ENCODE measurements around the gene SFT2D3. TPM values are rescaled to one million over a fixed set of nuclear protein-coding genes. Genes with fewer than 3 reads are reported as not detected.

SFT2D3 gene
- total and polyA plus RNA-seq, 2 of the 13 experiments (the other 11 are each of a cell fraction or from before 2014, with no cell fraction given): 8.3 to 9.4 TPM

GRCh38 chr2:127709336-127709735 is 8.0 kb downstream of the SFT2D3 start (continued):
- TF ChIP-seq ZNF446 (CRISPR knock-in tag; IDR thresholded peaks at IDR 0.05) (no peak), MIER2 (CRISPR knock-in tag; IDR thresholded peaks at IDR 0.05) (no peak), ZFP36 (IDR thresholded peaks at IDR 0.05; ENCODE audit: borderline replicate concordance, low read depth, low read length, partially characterized antibody) (no peak), ZNF83 (CRISPR knock-in tag; IDR thresholded peaks at IDR 0.05; ENCODE audit: borderline replicate concordance) (no peak), ISX (CRISPR knock-in tag; conservative IDR thresholded peaks at IDR 0.05) (no peak), ZNF383 (CRISPR knock-in tag; IDR thresholded peaks at IDR 0.05; ENCODE audit: borderline replicate concordance) (no peak), LCORL (IDR thresholded peaks at IDR 0.05) (no peak), LCORL (CRISPR knock-in tag; IDR thresholded peaks at IDR 0.05) (no peak), ZZZ3 (CRISPR knock-in tag; IDR thresholded peaks at IDR 0.05; ENCODE audit: borderline replicate concordance) (no peak), CENPT (CRISPR knock-in tag; IDR thresholded peaks at IDR 0.05; ENCODE audit: low read depth) (no peak), SALL2 (CRISPR knock-in tag; IDR thresholded peaks at IDR 0.05) (no peak)

DNA sequence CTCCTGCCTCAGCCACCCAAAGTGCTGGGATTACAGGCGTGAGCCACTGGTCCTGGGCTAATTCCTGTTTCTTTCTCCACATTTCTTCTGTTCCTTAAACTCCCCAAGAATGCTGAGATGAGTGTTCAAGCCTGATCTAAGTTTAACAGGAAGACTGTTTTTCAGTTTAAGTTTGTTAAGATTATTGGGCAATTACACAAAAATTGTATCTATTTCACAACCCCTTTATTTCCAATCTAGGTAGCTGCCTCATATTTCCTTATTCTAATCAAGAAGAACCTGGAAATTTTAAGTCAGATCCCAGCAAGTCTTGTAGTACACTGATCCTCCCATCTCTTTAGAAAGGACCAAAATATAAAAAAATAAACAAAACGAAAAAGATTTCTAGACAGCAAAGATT is 11.7 kb downstream of the SFT2D3 start:
- H3K27me3 ChIP-seq (ENCODE audit: control insufficient read depth in 1 of 2, insufficient read depth in 2 of 2, low read length in 2 of 2): no peaks in the 10 kb centered on the region
- no peaks in the 10 kb centered on the region for H3K79me2 ChIP-seq (ENCODE audit: insufficient read depth, low read length)
- no peak overlapping the region for H3K27ac ChIP-seq (ENCODE audit: extremely low read length, insufficient read depth, low read length)
- H3K4me2 ChIP-seq (ENCODE audit: low read depth, low read length): no peak overlapping the region
- ChIA-PET POLR2A (no interaction called here), CTCF (ENCODE audit: low intra/inter-chr PET ratio, low total read pairs) (no interaction called here)
- no peak overlapping the region for H2AFZ ChIP-seq (ENCODE audit: low read length)
- no peaks in the 10 kb centered on the region for H3K9me3 ChIP-seq (ENCODE audit: low read length)
- H4K20me1 ChIP-seq (ENCODE audit: insufficient read depth, low read length): no peaks in the 10 kb centered on the region
- H3K4me1 ChIP-seq (ENCODE audit: insufficient read depth, low read length): peaks cover 12% of the 10 kb centered on the region
- DNase-seq (ENCODE audit: low spot score) (no peak), FAIRE-seq (no peak), ATAC-seq (no peak)
- no peak for TF ChIP-seq HOXA5 (CRISPR knock-in tag; IDR thresholded peaks at IDR 0.05)
- TF ChIP-seq ZSCAN22 (CRISPR knock-in tag; IDR thresholded peaks at IDR 0.05): no peak
- peak; percentile 66 for TF ChIP-seq CEBPB (IDR thresholded peaks at IDR 0.05; ENCODE audit: borderline replicate concordance, low read depth, low read length)
- TF ChIP-seq ZNF367 (CRISPR knock-in tag; IDR thresholded peaks at IDR 0.05; ENCODE audit: borderline replicate concordance): no peak
- TF ChIP-seq ZSCAN9 (CRISPR knock-in tag; IDR thresholded peaks at IDR 0.05; ENCODE audit: borderline replicate concordance): no peak
- no peak overlapping the region for H3K4me3 ChIP-seq (replicated peaks in 1 of 3; ENCODE audit: insufficient read depth in 1 of 3, low read depth in 2 of 3, low read length in 3 of 3)
- intact Hi-C loops (cut with micrococcal nuclease; ENCODE audit: unreplicated experiment) (no loop called here), in situ Hi-C loops (cut with HindIII; ENCODE audit: extremely low pct_ligation_motif_present, low pct_unique_long_range_greater_than_20kb) (no loop called here)
- H3K36me3 ChIP-seq (replicated peaks in 1 of 2; ENCODE audit: control insufficient read depth in 1 of 2, insufficient read depth in 2 of 2, low read length in 2 of 2): peaks cover 29 to 61% of the 10 kb centered on the region in 2 experiments
- no TSS peak for BruUV-seq (replicated peaks)
- H3K9ac ChIP-seq (ENCODE audit: insufficient read depth, low read depth, low read length): no peak overlapping the region
- WGBS (ENCODE audit: low lambda C conversion rate): 94% methylated on average over 2 of the region's 2 CpGs

Measured in HepG2 (cell line).